NCI-H748 treated with DMSO at 0.1 percent for 48 hours (cell line): ENCODE results near the gene FUNDC1.
"Not testable (repeated sequence)": the region's sequence is repeated elsewhere in the genome, so short reads cannot be mapped to it uniquely, and the experiment has no call there.

ENCODE experiments used
- DNase-seq: peaks from one replicate; lab custom pipeline; 2025; lab: John Stamatoyannopoulos, UW

FUNDC1 gene, protein sequence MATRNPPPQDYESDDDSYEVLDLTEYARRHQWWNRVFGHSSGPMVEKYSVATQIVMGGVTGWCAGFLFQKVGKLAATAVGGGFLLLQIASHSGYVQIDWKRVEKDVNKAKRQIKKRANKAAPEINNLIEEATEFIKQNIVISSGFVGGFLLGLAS

DNA sequence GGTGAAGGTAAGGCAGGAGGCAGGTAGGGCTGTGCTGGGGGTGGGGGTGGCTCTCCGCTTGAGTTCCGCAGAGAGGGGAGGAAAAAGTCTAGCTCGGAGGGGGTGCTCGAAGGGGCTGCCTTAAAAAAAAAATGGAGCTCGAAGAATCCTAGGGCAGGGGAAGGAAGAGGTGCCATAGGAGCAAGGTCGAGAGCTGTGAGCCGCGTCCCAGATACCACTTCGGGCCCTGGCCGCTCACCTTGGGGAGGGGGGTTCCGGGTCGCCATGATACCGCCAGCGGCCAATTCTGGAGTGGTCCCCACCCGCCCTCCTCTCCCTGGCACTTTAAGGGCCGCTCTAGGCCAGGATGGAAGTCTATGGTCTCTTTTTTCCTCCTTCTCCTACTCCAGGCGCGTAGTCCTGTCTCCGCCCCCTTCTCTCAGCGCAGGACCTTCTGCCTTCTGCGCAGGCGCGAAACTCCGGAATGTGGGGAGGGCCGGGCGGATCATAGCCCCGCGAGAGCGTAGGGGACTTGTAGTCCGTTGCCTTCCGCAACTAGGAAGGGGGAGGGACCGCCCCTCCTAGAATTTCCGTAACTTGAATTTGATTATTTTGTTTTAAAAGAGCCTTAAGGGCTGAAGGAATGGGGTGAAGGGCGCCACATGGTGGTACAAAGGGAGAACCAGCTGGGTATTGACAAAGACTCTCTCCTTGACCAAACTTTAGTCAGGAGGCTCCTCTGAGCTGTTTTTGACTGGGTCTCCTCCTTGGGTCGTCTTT is at the start of gene FUNDC1:
FUNDC1 (minus strand) TSS at position 293 of the 759 bp plus-strand sequence; CDS start at position 266, 27 bp downstream.
- DNase-seq, result peak; percentile 85

DNA sequence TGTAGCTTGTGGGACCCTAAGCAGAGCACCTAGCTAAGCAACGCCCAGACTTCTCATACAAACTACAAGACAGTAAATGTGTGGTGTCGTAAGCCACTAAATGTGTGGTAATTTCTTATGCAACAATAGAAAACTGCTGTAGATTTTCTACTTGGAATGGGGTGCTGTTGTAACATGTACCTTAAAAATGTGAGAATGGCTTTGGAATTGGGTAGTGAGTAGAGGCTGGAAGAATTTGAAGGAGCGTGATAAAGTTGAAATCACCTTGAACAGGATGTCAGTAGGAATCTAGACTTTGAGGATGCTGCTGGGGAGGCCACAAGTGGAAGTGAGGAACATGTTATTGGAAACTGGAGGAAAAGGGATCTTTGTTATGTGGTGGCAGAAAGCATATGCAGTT is 43.2 kb upstream of the FUNDC1 start:
- DNase-seq, result no peak

DNA sequence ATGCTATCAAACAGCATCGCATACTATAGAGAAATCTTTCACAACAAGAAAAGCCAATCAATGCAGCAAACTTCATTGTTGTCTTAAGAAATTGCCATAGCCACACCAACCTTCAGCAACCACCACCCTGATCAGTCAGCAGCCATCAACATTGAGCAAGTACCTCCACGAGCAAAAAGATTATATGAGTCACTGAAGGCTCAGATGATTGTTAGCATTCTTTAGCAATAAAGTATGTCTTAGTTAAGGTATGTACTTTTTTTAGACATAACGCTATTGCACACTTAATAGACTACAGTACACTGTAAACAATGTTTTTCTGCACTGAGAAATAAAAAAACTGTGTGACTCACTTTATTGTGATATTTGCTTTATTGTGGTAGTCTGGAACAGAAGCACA is 37.8 kb upstream of the FUNDC1 start:
- DNase-seq, result no peak

DNA sequence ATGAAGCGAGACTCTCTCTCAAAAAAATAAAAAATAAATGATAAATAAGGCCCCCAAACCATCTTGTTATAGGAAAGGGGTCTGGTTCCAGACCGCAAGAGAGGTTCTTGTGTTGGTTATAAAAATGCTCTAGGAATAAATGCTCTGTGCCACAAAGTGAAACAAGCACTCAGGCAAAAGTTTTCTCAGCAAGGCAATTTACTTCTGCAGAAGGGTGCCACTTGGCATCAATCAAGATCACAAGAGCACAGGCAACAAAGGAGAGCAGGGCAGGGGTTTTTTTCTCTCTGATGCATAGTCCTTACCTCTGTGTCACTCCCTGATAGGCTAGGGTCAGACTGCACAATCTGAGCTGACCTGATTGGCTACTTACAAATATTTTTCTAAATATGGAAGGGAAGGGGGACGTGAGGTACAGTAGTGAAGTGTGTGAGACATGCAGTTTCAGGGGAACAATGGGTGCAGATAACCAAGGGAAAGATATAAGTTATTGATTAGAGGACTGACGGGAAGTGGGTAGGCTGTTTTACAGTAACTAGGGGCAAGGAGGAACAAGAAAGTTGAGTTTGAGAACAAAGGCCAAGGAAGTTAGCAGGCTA is 29.8 kb upstream of the FUNDC1 start:
- DNase-seq, result no peak

DNA sequence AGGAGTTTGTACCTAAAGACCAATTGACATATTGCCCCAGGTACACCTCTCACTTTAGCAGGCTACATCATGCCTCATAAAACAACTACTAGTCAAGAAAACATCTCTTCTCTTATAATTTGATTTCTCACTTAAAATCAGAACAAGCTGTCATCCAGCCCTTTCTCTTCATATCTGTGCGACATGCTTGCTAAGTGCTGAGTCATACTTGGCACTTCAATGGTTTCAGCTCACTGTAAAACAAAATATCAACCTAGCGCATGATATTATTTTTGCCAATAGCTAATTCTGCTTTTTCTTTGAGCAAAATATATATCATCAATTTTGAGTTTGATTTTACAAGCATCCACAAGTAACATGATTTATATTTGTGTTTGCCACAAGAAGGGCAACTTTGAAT is 27.9 kb upstream of the FUNDC1 start:
- DNase-seq, result no peak

DNA sequence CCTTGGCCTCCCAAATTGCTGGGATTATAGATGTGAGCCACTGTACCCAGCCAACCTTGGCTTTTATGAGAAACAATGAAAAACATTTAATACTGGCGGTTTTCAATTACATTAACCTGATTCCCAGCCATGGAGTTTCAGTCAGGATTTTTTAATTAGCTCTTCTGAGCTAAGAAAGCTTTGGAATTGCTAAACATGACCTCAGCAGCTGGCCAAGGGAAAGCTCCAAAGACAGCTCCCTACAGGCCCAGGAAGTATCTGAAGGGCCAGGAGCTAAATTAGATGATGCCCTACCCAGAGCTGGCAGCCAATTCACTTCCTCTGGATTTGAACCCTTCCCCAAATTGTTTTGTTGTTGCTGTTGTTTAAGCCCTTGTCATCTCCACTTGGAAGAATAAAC is 26.5 kb upstream of the FUNDC1 start:
- no peak for DNase-seq

DNA sequence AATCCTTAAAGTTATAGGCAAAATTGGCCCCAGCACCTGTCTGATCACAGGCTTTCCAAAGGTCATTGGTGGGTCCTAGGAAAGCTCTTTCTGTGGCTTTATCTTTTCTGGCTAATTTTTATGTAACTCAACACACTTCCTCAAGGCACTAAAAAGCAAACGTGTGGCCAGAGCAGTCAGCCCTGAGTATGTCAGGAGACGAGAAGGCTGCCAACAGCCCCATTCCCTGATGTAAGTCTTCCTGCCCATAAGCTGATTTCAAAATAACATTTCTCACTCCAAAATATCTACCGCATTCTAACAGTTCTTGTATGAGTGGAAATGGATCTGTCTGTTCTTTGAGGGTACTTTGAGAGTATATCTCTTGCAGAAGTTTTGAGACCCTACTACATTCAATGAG is 25.5 kb upstream of the FUNDC1 start:
- no peak for DNase-seq

DNA sequence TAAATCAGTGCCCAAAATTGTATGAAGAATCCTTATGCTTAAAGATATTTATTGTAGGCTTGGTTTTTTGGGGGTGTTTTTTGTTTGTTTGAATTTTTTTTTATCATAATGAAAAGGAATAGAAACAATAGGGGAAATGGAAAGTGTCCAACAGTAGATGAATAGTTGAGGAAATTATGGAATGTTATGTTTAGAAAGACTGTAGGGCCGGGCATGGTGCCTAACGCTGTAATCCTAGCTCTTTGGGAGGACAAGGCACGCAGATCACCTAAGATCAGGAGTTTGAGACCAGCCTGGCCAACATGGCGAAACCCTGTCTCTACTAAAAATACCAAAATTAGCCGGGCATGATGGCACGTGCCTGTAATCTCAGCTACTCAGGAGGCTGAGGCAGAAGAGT is 19.2 kb upstream of the FUNDC1 start:
- DNase-seq, result not testable (repeated sequence)

DNA sequence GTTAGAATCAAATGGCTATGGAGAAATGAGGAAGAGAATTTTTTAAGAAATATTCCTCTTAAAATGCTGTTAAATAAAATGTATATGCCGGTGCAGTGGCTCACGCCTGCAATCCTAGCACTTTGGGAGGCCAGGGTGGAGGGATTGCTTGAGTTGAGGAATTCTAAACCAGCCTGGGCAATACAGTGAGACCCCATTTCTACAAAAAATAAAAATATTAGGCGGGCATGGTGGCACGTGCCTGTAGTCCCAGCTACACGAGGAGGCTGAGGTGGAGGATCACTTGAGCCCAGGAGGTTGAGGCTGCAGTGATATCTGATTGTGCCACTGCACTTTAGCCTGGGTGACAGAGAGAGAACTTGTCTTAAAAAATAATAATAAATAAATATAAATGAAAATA is 7.9 kb upstream of the FUNDC1 start:
- DNase-seq, result no peak

DNA sequence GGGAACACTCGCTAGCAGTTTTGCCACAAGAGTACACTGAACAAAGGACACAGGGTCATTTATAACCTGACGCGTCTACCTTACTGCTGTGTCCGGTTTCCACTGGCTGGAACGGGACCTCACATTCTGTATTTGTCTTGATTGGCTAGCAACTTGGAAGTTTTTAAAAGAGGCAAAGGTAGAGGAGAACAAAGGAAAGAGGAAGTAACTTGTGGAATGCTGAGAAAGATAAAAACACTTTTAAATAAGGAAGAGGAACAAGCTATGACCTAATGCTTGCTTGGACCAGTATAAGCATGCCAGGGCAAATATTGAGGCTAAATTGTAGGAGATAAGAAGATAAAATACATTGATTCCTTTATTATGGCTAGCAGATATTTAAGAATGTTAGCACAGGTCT is 2.8 kb upstream of the FUNDC1 start:
- not testable (repeated sequence) for DNase-seq

DNA sequence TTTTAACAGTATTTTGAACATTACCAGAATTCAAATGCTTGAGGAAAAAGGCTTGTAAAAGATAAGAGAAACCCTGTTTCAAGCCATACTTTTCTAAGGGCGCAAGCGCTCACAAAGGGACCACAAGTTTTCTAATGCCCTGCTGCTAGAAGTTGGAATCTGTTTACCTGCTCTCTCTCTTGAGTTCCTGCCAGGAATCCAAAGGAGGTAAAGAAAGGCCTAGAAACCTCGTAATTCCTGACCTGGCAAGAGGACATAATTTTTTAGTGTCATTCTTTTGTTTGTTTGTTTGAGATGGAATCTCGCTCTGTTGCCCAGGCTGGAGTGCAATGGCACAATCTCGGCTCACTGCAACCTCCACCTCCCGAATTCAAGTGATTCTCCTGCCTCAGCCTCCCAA is 1.4 kb upstream of the FUNDC1 start:
- no peak for DNase-seq

DNA sequence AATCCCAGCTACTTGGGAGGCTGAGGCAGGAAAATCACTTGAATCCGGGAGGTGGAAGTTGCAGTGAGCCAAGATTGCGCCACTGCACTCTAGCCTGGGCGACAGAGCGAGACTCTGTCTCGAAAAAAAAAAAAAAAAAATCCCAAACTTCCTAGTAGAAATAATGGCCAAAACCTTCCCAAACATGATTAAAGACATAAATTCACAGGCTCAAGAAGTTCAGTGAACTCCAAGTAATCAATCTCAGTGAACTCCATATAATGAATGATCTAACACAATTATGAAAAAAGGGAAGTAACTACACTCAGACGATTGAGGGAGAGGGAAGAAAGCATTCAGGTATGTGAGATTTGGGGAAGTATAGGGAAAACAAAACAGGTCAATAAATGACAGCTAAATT is 6.5 kb downstream of the FUNDC1 start:
- DNase-seq, result no peak

DNA sequence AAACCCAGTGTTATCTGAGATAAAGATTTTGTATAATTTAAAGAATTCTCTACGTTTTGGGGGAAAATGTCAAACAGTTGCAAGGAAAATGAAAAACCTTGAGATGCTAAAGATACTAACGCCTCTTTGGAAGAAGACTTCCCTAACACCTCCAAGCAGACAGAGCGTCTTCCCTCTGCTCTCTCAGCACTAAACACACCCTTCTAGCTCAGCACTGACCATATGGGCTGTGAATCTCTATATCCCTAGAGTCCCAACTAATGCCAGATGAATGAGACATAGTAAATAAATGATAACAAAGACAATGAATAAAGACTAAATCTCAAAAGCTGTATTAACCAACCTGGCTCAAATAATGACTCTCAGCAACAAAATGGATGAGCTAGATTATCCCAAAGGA is 13.3 kb downstream of the FUNDC1 start:
- no peak for DNase-seq

DNA sequence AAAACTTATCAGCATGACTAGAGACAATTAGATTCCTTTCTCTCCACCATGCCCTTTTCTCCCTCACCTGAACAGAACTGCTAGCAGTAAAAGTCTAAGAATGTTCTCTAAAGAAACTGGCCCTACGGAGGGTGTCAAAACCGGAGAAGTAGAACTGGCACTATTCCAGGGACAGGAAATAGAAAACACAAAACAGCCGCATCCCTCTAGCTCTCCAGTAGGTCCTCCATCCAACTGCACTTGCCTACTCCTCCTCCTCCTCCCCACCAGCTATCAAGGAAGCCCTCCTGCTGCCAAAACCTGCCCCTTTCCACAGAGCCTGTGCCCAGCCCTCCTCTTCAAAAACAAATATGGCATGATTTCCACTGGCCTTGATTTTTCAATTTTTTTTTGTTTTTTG is 28.4 kb downstream of the FUNDC1 start:
- DNase-seq, result no peak

DNA sequence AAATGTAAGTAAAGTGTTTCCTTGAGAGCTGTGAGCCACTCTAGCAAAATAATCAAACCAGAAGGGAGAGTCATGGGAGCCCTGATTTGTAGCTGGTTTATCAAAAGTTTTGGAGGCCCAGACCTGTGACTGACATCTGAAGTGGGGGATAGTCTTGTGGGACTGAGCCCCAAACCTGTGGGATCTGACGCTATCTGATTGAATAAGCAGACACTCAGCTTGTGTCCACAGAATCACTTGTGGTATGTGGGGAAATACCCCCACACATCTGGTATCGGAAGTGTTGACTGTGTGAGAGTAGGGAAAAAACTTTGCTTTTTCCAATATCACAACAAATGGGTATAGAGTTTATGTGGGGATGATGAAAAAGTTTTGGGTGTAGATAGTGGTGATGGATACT is 35.4 kb downstream of the FUNDC1 start:
- no peak for DNase-seq

DNA sequence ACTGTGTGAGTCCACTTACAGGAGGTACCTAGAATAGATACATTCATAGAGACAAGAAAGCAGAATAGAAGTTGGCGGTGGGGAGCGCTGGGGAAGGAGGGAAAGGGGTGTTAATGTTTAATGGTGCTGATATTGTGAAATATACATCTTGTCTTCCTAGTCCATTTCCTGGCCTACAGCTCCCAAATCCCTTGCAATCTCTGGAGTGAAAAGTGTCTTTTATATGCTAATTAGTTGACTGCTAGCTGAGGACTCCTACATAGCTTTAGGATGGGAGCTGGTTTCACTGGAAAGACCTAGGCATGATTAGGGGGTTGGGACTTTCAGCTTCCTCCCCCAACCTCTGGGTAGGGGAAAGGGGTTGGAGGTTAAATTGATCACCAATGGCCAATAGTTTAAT is 36.0 kb downstream of the FUNDC1 start:
- DNase-seq, result no peak

DNA sequence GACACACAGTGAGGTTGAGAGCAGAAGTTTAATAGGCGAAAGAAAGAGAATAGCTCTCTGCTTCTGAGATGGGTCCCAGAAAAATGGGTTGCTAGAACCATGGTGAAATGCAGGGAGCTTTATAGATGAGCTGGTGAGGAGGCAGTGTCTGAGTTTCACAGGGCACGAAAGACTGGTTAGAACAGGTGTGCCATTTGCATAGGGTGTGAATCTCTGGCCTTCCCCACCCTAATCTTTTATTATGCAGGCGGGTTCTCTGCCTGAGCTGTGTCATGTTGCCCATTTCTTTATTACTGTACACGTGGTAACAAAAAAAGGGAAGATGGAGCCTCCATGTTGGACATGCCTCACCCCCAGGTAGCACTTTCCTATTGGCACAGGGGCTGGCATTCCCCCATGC is 39.1 kb downstream of the FUNDC1 start:
- no peak for DNase-seq

DNA sequence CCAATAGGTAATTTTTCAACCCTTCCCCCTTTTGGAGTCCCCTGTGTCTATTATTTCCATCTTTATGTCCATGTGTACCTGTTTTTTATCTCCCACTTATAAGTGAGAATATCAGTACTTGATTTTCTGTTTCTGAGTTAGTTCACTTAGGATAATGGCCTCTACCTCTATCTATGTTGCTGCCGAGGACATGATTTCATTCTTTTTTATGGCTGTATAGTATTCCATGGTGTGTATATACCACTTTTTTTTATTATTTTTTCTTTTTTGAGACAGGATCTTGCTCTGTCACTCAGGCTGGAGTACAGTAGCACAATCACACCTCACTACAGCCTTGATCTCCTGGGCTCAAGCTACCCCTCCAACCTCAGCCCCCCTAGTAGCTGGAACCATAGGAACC is 47.6 kb downstream of the FUNDC1 start:
- no peak for DNase-seq

DNA sequence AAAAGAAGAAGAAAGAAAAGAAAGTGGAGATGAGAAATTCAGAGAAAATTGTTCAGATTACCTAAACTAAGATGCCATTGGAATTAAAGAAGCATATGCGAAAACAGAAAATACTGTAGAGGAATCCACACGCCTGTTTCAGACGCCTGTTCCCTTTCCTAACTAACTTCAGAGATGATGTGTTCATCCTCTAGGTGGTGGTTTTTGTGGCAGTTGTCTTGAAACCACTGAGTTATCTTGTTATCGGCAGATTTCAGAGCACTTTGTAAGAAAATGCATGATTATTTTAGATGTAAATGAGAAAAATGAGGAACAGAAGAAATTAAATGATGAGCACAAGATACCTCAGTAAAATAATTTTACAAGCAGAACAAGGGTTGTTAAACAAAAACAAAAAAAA is 48.3 kb downstream of the FUNDC1 start:
- DNase-seq, result no peak

DNA sequence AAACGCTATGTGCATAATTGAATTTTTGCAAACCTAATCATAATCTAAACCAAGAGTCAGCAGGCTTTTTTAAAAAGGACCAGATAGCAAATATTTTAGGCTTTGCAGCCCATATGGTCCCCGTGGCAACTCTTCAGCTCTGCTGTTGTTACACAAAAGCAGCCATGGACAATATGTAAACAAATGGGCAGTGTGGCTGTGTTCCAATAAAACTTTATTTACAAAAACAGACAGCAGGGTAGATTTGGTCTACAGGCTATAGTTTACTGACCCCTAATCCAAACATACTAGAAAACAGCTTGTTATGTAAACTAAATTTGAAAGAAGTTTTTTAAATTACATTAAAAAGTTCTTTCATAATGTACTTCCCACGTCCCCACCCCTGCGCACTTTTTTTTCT is 53.1 kb downstream of the FUNDC1 start:
- no peak for DNase-seq

DNA sequence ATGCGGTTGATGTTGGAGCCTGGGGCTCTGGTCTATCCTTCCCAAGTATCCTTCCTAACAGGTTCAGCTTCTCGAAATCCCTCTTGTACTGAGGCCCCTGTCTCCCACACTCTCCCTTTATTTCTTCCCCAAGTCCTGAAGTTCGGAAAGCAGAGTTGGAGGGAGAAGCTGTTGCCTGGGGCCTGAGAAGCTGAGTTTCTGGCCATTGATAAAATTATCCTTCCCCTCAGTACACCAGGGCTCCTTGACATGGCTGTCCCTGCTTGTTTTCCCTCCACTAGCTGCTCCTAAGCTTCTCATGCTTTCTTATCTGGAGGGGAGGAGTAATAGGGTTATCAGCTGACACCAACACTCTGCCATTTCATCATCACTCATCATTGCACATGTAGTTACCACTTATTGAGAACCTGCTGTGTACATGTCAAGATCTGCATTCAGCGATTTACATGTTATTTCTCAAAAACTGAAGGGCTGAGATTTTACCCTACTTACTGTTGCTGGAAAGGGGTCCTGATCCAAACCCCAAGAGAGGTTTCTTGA is 58.0 kb downstream of the FUNDC1 start:
- DNase-seq, result no peak

DNA sequence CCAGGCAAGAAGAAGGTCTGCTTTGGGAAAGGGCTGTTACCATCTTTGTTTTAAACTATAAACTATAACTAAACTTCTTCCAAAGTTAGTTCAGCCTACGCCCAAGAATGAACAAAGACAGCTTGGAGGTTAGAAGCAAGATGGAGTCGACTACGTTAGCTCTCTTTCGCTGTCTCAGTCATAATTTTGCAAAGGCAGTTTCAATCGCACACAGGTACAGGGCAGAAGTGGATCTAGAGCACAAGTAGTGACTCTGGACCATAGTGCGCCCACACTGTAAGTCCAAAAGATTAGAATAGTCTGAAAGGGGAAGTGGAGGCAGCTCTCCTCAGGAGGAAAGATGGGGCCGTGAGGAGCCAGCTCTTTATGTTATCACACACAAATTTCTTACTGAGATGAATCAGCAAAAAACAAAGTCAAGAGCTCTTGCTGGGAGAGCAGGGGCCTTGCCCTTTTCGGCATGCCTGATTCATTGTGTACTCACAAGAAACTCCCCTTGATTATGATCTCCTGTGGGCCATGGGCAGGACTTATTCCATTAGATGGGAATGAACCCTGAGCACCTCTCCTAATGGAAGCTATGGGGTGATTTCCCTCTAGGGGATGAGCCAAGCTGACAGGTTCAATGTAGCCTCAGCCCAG is 58.6 kb downstream of the FUNDC1 start:
- DNase-seq, result no peak

DNA sequence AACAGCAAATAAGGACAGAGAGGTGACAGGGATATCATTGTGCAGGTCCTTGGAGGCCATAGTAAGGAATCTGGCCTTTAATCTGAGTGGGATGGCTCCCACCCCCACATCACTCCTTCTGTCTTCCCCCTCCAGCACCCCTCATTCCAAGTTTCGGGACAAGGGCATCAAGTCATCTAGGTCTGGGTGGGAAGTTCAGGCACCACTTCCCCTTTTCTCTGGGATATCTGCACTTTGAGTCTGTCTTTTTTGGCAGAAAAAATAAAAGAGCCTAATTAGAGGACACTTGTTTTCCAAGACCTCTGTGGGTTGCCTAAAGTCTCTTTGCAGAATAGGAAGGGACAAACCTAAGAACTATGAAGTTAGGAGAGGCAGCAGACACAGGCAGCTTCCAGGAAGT is 60.1 kb downstream of the FUNDC1 start:
- DNase-seq, result no peak
